RPMI8226 (cell line): ENCODE results near the gene CFAP58.
A peak's percentile ranks its signal among the peaks of the same experiment; 100 is the strongest.

ENCODE experiments used
- DNase-seq: peaks from one replicate; pipeline ENCODE4 v3.0.0-alpha.2; 2015

Gene CFAP58

GRCh38 chr10:104334965-104335650, 18.5 kb upstream of the CFAP58 start:
- no peak for DNase-seq

GRCh38 chr10:104336821-104337467, 16.7 kb upstream of the CFAP58 start:
- DNase-seq = no peak

GRCh38 chr10:104337521-104337984, 16.1 kb upstream of the CFAP58 start:
- peak; percentile 57 for DNase-seq

GRCh38 chr10:104337985-104338735, 15.5 kb upstream of the CFAP58 start, which contains the start of gene ITPRIP:
ITPRIP (minus strand) TSS chr10:104338465; CDS start chr10:104316051, 22,414 bp downstream.
- peak; percentile 58 for DNase-seq

- peak; percentile 65 for DNase-seq
Observed at GRCh38 chr10:104339469-104340110, 14.0 kb upstream of the CFAP58 start.

GRCh38 chr10:104340111-104340526, 13.5 kb upstream of the CFAP58 start:
- DNase-seq = no peak

- no peak for DNase-seq
Observed at GRCh38 chr10:104340641-104341040, 13.0 kb upstream of the CFAP58 start.

GRCh38 chr10:104342941-104343411, 10.7 kb upstream of the CFAP58 start:
- DNase-seq = no peak

GRCh38 chr10:104344219-104344618, 9.4 kb upstream of the CFAP58 start:
- no peak for DNase-seq

GRCh38 chr10:104345515-104345914, 8.1 kb upstream of the CFAP58 start:
- DNase-seq = no peak

GRCh38 chr10:104345941-104346340, 7.7 kb upstream of the CFAP58 start:
- DNase-seq = no peak

GRCh38 chr10:104347295-104348045, 6.2 kb upstream of the CFAP58 start:
- no peak for DNase-seq

- DNase-seq = no peak
Observed at GRCh38 chr10:104348601-104349000, 5.0 kb upstream of the CFAP58 start.

- peak; percentile 80 for DNase-seq
Observed at GRCh38 chr10:104349623-104350126, 4.0 kb upstream of the CFAP58 start.

GRCh38 chr10:104350127-104350635, 3.5 kb upstream of the CFAP58 start:
- peak; percentile 62 for DNase-seq

GRCh38 chr10:104351061-104351702, 2.5 kb upstream of the CFAP58 start:
- DNase-seq = no peak

- DNase-seq = no peak
Observed at GRCh38 chr10:104351919-104352318, 1.7 kb upstream of the CFAP58 start.

GRCh38 chr10:104359811-104360210, 6.2 kb downstream of the CFAP58 start:
- DNase-seq = no peak

GRCh38 chr10:104367904-104368303, 14.3 kb downstream of the CFAP58 start:
- DNase-seq = no peak

GRCh38 chr10:104368381-104368780, 14.7 kb downstream of the CFAP58 start:
- no peak for DNase-seq

GRCh38 chr10:104371753-104372152, 18.1 kb downstream of the CFAP58 start:
- no peak for DNase-seq
